Stimulated activated CD8-positive, alpha-beta memory T cell treated with anti-CD3 and anti-CD28 coated beads, Interleukin-12 subunit alpha, Interleukin-12 subunit beta, amount 100 ng/mL, for 24 hours (primary cell): Measurements from ENCODE around the gene GIGYF2.
A peak's percentile ranks its signal among the peaks of the same experiment; 100 is the strongest.
"Not testable (repeated sequence)": the region's sequence is repeated elsewhere in the genome, so short reads cannot be mapped to it uniquely, and the experiment has no call there.

Experiments used
- DNase-seq: peaks from one replicate; pipeline ENCODE4 v3.0.0-alpha.2; 2020; ENCODE audit errors: extremely low read depth

The GIGYF2 gene

DNA sequence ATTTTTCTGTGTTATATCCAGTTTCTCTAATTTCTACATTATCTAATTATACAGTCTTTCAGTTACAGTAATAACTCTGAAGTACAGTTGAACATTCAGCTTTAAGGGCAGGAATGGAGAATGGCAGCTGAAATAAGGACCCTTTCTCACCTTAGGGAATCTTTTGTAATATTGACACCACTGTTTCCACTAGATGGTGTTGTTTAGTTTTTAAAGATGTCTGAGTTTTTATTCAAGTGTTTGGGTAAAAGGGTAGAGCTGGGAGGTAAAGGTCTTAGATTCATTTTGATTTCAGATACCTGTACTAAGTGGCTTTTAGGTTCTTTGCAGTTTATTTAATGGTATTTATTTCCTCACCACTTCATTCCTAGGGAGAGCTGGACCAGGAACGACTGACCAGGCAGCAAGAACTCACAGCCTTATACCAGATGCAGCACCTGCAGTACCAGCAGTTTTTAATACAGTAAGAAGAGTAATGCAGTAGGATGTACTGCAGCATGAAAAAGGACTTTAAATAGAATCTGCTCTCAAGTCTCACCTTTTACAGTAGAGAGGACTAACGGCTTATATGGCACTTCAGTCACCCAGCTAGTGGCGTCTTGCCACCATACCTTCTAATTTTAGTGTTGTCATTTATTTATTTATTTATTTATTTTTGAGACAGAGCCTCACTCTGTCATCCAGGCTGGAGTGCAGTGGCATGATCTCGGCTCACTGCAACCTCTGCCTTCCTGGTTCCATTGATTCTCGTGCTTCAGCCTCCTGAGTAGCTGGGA lies 112.4 kb downstream of the GIGYF2 start:
- no peak for DNase-seq

- no peak for DNase-seq
Observed at GRCh38 chr2:232810444-232810843, 113.3 kb downstream of the GIGYF2 start.

GRCh38 chr2:232815569-232815968 lies 118.4 kb downstream of the GIGYF2 start:
- no peak for DNase-seq

- DNase-seq, result no peak
Observed at GRCh38 chr2:232816657-232817056, 119.5 kb downstream of the GIGYF2 start.

- DNase-seq, result no peak
Observed at GRCh38 chr2:232817756-232818155, 120.6 kb downstream of the GIGYF2 start.

GRCh38 chr2:232829988-232830387 lies 132.9 kb downstream of the GIGYF2 start:
- DNase-seq, result no peak

- no peak for DNase-seq
Observed at GRCh38 chr2:232831496-232831895, 134.4 kb downstream of the GIGYF2 start.

DNA sequence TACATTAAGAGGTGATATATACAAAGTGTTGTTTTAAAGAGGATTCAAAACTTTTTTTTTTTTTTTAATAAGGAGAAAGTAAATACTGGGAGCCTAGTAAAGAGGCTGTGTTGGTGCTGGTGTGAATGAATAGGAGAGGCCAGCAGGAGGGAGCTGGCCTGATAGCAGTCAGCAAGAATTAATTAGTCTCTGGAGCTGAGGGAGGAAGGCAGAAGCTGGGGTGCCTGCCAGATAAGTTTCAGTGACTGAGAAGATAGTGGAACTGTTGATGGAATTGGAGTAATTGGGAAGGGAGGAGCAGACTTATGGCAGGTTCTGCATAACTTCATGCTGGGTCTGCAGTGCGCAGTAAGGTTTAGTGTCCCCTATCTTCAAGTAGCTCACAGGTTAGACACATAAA lies 136.7 kb downstream of the GIGYF2 start:
- DNase-seq, result no peak

DNA sequence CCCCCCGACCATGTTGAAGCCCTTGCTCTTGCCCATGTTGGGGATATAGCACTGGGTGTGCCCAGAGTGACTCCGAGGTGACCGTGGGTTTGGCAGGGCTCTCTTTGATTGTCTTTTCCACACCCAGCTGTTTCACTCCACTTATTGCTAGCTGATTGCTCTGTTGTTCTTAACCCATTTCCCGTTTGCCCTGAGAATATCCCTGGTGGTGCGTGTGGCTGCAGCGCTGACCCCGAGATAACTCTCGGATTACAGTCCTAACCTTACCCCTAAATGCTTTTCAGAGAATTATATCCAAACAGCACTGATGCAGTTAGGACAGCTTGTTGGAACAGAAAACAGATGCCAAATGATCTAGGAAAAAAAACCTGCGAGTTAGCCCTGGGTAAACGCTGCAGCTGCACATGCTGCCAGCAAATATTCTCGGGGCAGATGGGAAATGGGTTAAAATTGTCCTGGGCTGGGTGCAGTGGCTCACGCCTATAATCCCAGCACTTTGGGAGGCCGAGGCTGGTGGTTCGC lies 138.6 kb downstream of the GIGYF2 start:
- no peak for DNase-seq

DNA sequence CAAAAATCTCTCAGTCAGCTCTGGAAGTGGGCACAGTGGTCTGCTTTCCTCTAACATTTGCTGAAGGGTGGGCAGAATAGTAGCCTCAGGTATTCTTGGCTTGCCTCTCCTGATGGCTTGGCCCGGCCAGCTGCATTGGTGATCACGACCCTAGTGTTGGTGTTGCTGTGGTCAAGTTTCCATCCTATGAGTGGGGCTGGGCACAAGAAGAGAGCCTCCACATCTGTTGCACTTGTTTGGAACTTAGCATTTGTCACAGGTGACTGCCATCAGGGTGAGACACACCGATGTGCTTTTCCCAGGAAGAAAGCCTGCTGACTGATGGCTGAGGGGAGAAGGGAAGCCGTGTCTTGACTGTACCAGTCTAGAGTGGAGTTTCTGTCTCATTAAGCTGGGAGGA lies 139.8 kb downstream of the GIGYF2 start:
- DNase-seq, result no peak

DNA sequence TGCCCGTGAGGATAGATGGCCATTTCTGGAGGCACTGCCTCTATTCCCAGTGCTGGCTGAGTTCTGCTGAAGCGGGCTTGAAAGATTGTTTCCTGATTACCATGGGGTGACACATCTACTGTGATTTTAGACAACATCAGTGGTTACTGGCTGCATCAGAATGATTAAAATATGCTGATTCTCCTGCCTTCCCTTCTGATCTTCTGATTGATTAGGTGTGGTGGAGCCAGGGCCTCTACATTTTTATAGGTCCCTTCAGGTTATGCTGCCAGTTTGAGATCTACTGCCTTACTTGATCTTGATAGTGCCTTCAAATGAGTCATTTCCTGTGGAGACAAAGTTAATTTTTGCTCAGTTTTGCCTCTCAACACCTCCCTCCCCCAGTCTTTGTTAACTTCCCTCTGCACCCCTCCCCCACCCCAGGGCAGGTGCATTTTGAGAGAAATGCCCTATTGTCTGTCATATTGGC lies 141.3 kb downstream of the GIGYF2 start:
- DNase-seq, result peak; percentile 19

DNA sequence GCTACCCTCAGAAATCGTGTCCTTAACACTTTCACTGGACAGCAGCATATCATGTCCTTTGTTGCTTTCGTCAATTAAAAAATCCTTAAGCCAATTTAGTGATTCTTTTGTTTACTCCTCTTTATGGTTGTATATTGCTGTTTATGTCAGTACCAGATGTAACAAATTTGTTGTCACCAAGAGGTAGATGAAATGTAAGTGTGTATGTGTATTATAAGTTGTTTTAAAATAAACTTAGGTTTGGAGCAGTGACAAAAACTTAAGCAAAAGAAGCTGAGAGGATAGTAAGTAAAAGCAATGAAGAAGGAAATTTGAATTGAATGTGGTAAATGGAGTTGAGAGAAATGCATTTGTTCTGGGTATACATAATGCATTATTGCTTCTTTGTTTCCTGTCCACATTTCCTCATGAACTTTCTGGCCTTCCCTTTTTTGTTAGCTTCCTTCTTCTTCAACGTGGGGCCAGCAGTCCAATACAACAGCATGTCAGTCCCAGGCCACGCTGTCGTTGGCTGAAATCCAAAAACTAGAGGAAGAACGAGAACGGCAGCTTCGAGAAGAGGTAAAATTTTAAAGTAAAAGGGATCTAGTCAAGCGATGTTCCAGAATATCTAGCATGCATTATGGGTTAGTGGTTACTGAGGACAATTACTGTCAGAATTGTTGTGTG lies 142.4 kb downstream of the GIGYF2 start:
- no peak for DNase-seq

DNA sequence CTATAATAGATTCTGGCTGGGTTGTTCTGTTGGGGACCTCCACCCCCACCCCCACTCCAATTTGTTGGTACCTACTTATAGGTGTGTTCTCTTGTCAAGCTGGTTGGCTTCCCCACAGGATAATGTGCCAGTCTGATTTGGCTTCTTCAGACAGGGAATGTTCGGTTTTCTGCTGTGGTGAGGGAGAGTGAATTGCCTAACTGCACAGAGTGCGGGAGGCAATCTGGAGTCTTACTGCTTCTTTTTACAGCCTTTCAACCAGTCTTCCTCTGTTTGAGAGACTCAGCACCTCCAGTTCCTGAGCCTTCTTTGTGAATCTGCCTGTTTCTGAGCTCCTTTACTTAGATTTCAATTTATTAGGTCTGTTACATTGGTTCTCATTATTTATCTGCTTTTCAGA lies 145.6 kb downstream of the GIGYF2 start:
- no peak for DNase-seq

DNA sequence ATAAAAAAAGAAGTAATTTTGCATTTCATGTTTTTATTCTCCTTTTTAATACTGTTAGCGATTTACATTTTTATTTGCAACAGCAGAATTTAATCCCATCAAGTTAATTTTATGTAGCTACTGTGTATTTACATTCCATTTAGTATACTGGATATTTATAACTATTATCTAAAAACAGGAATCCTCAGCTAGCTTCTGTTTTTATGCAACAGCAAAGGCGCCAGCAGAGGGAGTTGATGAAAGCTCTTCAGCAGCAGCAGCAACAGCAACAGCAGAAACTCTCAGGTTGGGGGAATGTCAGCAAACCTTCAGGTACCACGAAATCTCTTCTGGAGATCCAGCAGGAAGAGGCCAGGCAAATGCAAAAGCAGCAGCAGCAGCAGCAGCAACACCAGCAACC lies 146.7 kb downstream of the GIGYF2 start:
- DNase-seq, result no peak

DNA sequence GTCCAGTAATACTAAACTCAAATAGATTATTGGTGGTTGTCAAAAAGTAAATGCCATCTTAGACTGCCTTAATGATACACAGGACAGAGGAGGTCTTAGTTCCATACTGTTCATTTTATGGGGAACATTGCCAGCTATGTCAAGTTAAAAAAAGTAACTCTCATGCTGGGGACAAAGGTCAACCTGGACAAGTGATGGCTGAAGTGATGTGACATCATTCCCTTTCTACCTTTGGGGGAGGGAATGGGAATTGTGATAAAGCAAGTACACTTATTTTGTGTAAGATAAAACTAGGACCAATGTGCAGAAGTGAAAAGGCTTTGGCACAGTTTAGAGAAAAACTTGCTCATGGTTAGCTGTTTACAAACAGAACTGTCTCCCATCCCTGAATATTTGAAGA lies 148.9 kb downstream of the GIGYF2 start:
- DNase-seq, result no peak

- no peak for DNase-seq
Observed at GRCh38 chr2:232850039-232850438, 152.9 kb downstream of the GIGYF2 start.

DNA sequence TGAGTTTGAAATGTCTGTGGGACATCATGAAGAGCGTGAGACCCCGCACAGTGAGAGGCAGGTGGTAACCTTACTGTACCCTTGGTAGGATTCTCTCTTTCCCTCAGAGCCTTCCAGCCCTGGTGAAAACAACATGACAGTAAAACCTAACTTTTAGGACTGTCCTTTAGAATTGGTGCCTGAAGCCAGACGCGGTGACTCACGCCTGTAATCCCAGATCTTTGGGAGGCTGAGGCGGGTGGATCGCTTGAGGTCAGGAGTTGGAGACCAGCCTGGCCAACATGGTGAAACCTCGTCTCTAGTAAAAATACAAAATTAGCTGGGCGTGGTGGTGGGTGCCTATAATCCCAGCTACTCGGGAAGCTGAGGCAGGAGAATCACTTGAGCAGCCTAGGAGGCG lies 154.9 kb downstream of the GIGYF2 start:
- DNase-seq, result not testable (repeated sequence)

GRCh38 chr2:232852676-232853075 lies 155.5 kb downstream of the GIGYF2 start:
- no peak for DNase-seq

- no peak for DNase-seq
Observed at GRCh38 chr2:232854082-232854481, 157.0 kb downstream of the GIGYF2 start.

- DNase-seq, result no peak
Observed at GRCh38 chr2:232857158-232857563, 160.0 kb downstream of the GIGYF2 start.

- DNase-seq, result no peak
Observed at GRCh38 chr2:232859385-232859916, 162.3 kb downstream of the GIGYF2 start.

GRCh38 chr2:232860593-232861241 lies 163.6 kb downstream of the GIGYF2 start:
- DNase-seq, result no peak
